HEK293 (cell line): ENCODE measurements around the gene CYP27B1.

Experiments
- CTCF ChIA-PET: fragments of 350-600 bp; formaldehyde crosslinking; extraction: SDS; loops from one replicate; lab custom pipeline; 2021; ENCODE audit warnings: antibody characterized with exemption; lab: Yijun Ruan, JAX
- POLR2A ChIA-PET: fragments of 300-600 bp; formaldehyde crosslinking; extraction: SDS; loops from one replicate; lab custom pipeline; 2020; ENCODE audit warnings: antibody characterized with exemption, inconsistent platforms; lab: Yijun Ruan, JAX
- H3K27ac ChIP-seq: fragments of 200-500 bp; sonication (Bioruptor generic); 2 replicates; pipeline ENCODE4 v1.5.1; 2014; ENCODE audit warnings: low read depth, low read length, control low read depth, inconsistent platforms; ENCODE audit errors: extremely low read depth
- H3K36me3 ChIP-seq, 2 experiments: fragments of 200-500 bp in 1 of 2; sonication (Bioruptor generic) in 1 of 2; 1 replicate in 1 of 2; 2 replicates in 1 of 2; pipeline ENCODE4 v1.5.1; 2014 to 2017; ENCODE audit warnings: inconsistent platforms in 2 of 2, low read length in 2 of 2; ENCODE audit not compliant: control insufficient read depth in 2 of 2, insufficient read depth in 1 of 2
- H3K4me1 ChIP-seq: fragments of 200-500 bp; sonication (Bioruptor generic); 2 replicates; pipeline ENCODE4 v1.5.1; 2014; ENCODE audit warnings: mild to moderate bottlenecking, low read length, inconsistent platforms; ENCODE audit not compliant: control insufficient read depth, insufficient read depth
- H3K4me3 ChIP-seq: 2 replicates; pipeline ENCODE4 v1.5.1; 2011; ENCODE audit warnings: low read depth, mild to moderate bottlenecking, control low read depth, low read length, moderate library complexity
- H3K9me3 ChIP-seq: fragments of 200-500 bp; sonication (Bioruptor generic); 2 replicates; pipeline ENCODE4 v1.5.1; 2014; ENCODE audit warnings: low read depth, low read length, inconsistent platforms; ENCODE audit not compliant: control insufficient read depth, insufficient read depth
- ATF2 ChIP-seq: fragments of 450-650 bp; formaldehyde crosslinking; IDR thresholded peaks from 2 replicates; pipeline ENCODE4 v1.5.1; 2016; ENCODE audit warnings: missing biosample characterization, missing genetic modification characterization, low read depth
- KLF16 ChIP-seq: fragments of 450-650 bp; formaldehyde crosslinking; IDR thresholded peaks from 2 replicates; pipeline ENCODE4 v1.5.1; 2017; ENCODE audit warnings: missing biosample characterization, missing genetic modification characterization
- KLF9 ChIP-seq: fragments of 450-650 bp; formaldehyde crosslinking; IDR thresholded peaks from 2 replicates; pipeline ENCODE4 v1.5.1; 2016; ENCODE audit warnings: missing biosample characterization, missing genetic modification characterization, low read depth
- ZBTB10 ChIP-seq: fragments of 450-650 bp; formaldehyde crosslinking; IDR thresholded peaks from 2 replicates; pipeline ENCODE4 v1.5.1; 2016; ENCODE audit warnings: missing biosample characterization, missing genetic modification characterization
- ZNF148 ChIP-seq: fragments of 450-650 bp; formaldehyde crosslinking; IDR thresholded peaks from 2 replicates; pipeline ENCODE4 v1.5.0; 2017; ENCODE audit warnings: missing biosample characterization, missing genetic modification characterization, borderline replicate concordance
- ZNF223 ChIP-seq: fragments of 450-650 bp; formaldehyde crosslinking; IDR thresholded peaks from 2 replicates; pipeline ENCODE4 v1.5.1; 2016; ENCODE audit warnings: missing biosample characterization, missing genetic modification characterization
- ZNF391 ChIP-seq: fragments of 450-650 bp; formaldehyde crosslinking; IDR thresholded peaks from 2 replicates; pipeline ENCODE4 v1.5.1; 2016; ENCODE audit warnings: low read depth, missing biosample characterization, missing genetic modification characterization, borderline replicate concordance
- ZNF510 ChIP-seq: fragments of 450-650 bp; formaldehyde crosslinking; IDR thresholded peaks from 2 replicates; pipeline ENCODE4 v1.5.1; 2018; ENCODE audit warnings: mild to moderate bottlenecking, missing genetic modification characterization, missing biosample characterization; ENCODE audit not compliant: insufficient replicate concordance
- ZNF530 ChIP-seq: fragments of 450-650 bp; formaldehyde crosslinking; IDR thresholded peaks from 2 replicates; pipeline ENCODE4 v1.5.1; 2016; ENCODE audit warnings: low read depth, missing biosample characterization, missing genetic modification characterization
- ZNF555 ChIP-seq: fragments of 450-650 bp; formaldehyde crosslinking; conservative IDR thresholded peaks from 2 replicates; pipeline ENCODE4 v1.5.1; 2017; ENCODE audit warnings: missing biosample characterization, mild to moderate bottlenecking, missing genetic modification characterization, inconsistent platforms
- ZNF629 ChIP-seq: fragments of 450-650 bp; formaldehyde crosslinking; IDR thresholded peaks from 2 replicates; pipeline ENCODE4 v1.5.1; 2017; ENCODE audit warnings: missing biosample characterization, missing genetic modification characterization
- ZNF76 ChIP-seq: fragments of 450-650 bp; formaldehyde crosslinking; IDR thresholded peaks from 2 replicates; pipeline ENCODE4; 2016; ENCODE audit warnings: low read depth, missing biosample characterization, missing genetic modification characterization, borderline replicate concordance
- ZNF777 ChIP-seq: fragments of 450-650 bp; formaldehyde crosslinking; IDR thresholded peaks from 2 replicates; pipeline ENCODE4 v1.5.1; 2017; ENCODE audit warnings: missing biosample characterization, missing genetic modification characterization, borderline replicate concordance
- TF ChIP-seq, protein P1 (sequence below): fragments of 450-650 bp; formaldehyde crosslinking; IDR thresholded peaks from 2 replicates; pipeline ENCODE4 v1.5.1; 2016; ENCODE audit warnings: missing biosample characterization, missing genetic modification characterization, borderline replicate concordance
- TF ChIP-seq, protein P2 (sequence below): fragments of 450-650 bp; formaldehyde crosslinking; IDR thresholded peaks from 2 replicates; pipeline ENCODE4 v1.5.1; 2016; ENCODE audit warnings: missing biosample characterization, missing genetic modification characterization, borderline replicate concordance

Gene CYP27B1

GRCh38 chr12:57811028-57811755, 44.3 kb upstream of the CYP27B1 start:
- peaks cover 0 to 50% of the 10 kb centered on the region in 2 experiments; a peak in 2 of 3 replicates for H3K36me3 ChIP-seq
- ChIA-PET CTCF (interaction anchor here (0.7 to 2.2 kb wide), 5 partner anchors 9 to 84 kb away, joined by 3 to 14 read pairs (median 4); partner anchors contain the start of gene TSFM), POLR2A (no interaction called here)
- H3K4me1 ChIP-seq: no peaks in the 10 kb centered on the region
- no peaks in the 10 kb centered on the region for H3K9me3 ChIP-seq
- H3K27ac ChIP-seq: no peak overlapping the region
- H3K4me3 ChIP-seq: no peak overlapping the region
- TF ChIP-seq, protein P1, sequence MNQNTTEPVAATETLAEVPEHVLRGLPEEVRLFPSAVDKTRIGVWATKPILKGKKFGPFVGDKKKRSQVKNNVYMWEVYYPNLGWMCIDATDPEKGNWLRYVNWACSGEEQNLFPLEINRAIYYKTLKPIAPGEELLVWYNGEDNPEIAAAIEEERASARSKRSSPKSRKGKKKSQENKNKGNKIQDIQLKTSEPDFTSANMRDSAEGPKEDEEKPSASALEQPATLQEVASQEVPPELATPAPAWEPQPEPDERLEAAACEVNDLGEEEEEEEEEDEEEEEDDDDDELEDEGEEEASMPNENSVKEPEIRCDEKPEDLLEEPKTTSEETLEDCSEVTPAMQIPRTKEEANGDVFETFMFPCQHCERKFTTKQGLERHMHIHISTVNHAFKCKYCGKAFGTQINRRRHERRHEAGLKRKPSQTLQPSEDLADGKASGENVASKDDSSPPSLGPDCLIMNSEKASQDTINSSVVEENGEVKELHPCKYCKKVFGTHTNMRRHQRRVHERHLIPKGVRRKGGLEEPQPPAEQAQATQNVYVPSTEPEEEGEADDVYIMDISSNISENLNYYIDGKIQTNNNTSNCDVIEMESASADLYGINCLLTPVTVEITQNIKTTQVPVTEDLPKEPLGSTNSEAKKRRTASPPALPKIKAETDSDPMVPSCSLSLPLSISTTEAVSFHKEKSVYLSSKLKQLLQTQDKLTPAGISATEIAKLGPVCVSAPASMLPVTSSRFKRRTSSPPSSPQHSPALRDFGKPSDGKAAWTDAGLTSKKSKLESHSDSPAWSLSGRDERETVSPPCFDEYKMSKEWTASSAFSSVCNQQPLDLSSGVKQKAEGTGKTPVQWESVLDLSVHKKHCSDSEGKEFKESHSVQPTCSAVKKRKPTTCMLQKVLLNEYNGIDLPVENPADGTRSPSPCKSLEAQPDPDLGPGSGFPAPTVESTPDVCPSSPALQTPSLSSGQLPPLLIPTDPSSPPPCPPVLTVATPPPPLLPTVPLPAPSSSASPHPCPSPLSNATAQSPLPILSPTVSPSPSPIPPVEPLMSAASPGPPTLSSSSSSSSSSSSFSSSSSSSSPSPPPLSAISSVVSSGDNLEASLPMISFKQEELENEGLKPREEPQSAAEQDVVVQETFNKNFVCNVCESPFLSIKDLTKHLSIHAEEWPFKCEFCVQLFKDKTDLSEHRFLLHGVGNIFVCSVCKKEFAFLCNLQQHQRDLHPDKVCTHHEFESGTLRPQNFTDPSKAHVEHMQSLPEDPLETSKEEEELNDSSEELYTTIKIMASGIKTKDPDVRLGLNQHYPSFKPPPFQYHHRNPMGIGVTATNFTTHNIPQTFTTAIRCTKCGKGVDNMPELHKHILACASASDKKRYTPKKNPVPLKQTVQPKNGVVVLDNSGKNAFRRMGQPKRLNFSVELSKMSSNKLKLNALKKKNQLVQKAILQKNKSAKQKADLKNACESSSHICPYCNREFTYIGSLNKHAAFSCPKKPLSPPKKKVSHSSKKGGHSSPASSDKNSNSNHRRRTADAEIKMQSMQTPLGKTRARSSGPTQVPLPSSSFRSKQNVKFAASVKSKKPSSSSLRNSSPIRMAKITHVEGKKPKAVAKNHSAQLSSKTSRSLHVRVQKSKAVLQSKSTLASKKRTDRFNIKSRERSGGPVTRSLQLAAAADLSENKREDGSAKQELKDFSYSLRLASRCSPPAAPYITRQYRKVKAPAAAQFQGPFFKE (tag by site-specific recombination): no peak
- no peak for TF ChIP-seq ATF2 (tag by site-specific recombination)
- TF ChIP-seq ZNF530 (tag by site-specific recombination): no peak
- no peak for TF ChIP-seq KLF16 (tag by site-specific recombination)
- no peak for TF ChIP-seq ZNF391 (tag by site-specific recombination)
- no peak for TF ChIP-seq ZNF76 (tag by site-specific recombination)
- no peak for TF ChIP-seq ZNF555 (tag by site-specific recombination)
- TF ChIP-seq ZNF777 (tag by site-specific recombination): no peak
- TF ChIP-seq ZNF629: no peak
- no peak for TF ChIP-seq ZNF148
- TF ChIP-seq, protein P2, sequence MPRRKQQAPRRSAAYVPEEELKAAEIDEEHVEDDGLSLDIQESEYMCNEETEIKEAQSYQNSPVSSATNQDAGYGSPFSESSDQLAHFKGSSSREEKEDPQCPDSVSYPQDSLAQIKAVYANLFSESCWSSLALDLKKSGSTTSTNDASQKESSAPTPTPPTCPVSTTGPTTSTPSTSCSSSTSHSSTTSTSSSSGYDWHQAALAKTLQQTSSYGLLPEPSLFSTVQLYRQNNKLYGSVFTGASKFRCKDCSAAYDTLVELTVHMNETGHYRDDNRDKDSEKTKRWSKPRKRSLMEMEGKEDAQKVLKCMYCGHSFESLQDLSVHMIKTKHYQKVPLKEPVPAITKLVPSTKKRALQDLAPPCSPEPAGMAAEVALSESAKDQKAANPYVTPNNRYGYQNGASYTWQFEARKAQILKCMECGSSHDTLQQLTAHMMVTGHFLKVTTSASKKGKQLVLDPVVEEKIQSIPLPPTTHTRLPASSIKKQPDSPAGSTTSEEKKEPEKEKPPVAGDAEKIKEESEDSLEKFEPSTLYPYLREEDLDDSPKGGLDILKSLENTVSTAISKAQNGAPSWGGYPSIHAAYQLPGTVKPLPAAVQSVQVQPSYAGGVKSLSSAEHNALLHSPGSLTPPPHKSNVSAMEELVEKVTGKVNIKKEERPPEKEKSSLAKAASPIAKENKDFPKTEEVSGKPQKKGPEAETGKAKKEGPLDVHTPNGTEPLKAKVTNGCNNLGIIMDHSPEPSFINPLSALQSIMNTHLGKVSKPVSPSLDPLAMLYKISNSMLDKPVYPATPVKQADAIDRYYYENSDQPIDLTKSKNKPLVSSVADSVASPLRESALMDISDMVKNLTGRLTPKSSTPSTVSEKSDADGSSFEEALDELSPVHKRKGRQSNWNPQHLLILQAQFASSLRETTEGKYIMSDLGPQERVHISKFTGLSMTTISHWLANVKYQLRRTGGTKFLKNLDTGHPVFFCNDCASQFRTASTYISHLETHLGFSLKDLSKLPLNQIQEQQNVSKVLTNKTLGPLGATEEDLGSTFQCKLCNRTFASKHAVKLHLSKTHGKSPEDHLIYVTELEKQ (tag by site-specific recombination): no peak
- no peak for TF ChIP-seq ZBTB10 (tag by site-specific recombination)
- TF ChIP-seq KLF9: no peak
- no peak for TF ChIP-seq ZNF510 (tag by site-specific recombination)
- TF ChIP-seq ZNF223 (tag by site-specific recombination): no peak
